C4-2B (cell line): ENCODE results near the gene DNALI1.

Experiments used
- CTCF ChIP-seq: fragments of 450-650 bp; conservative IDR thresholded peaks from 2 replicates; pipeline ENCODE4 v1.5.1; 2017; ENCODE audit warnings: mild to moderate bottlenecking
- ZFX ChIP-seq: fragments of 450-650 bp; IDR thresholded peaks from 2 replicates; pipeline ENCODE4 v1.6.1; 2017

DNA sequence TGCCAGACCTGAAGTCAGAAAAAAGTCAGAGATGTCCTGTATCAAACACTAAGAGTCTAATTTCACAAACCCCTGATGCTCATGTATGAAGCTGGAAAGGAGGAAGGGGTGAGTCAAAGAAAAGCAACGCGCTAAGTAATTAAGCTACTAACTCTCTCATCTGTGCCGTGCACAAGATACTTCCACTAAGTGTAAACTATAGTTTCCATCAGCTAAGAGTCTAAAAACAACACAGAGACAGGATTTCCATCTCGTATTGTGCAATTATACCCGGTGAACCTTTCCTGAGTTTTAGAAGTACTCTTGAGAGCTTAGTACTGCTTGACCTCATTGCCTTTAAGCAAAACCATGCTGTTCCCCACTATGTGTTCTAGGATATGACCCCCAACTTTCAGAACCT is 19.0 kb downstream of the DNALI1 start:
- TF ChIP-seq CTCF = no peak
- TF ChIP-seq ZFX = no peak
